ENCODE measurements around the gene TUFM. TPM values are rescaled to one million over a fixed set of nuclear protein-coding genes. Genes with fewer than 3 reads are reported as not detected.
A peak's percentile ranks its signal among the peaks of the same experiment; 100 is the strongest.

The TUFM gene
- total and polyA plus RNA-seq, 8 donors, result 71.9 to 181 (median 96.2) TPM

DNA sequence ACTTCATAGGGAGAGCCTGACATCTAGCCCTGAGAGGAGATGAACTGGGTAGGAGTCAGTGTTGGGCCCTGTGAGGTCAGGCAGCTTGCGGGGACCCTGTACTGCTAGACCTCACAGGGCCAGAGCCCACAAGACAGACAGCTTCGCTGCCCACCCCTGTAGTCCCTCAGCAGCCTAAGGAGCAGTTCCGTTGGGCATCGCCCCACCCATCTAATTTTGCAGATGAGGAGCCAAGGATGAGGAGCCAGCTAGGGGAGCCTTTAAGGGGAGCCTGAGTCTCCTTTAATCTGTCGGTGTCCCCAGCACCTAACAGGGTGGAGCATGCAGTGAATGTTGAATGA is 755 bp upstream of the TUFM start:
- FAIRE-seq, result no peak
- peak overlapping the region; percentile 28 to 85 (median 78) for H3K27ac ChIP-seq

GRCh38 chr16:28845761-28846079 is 428 bp downstream of the TUFM start:
- TF ChIP-seq, protein P1, sequence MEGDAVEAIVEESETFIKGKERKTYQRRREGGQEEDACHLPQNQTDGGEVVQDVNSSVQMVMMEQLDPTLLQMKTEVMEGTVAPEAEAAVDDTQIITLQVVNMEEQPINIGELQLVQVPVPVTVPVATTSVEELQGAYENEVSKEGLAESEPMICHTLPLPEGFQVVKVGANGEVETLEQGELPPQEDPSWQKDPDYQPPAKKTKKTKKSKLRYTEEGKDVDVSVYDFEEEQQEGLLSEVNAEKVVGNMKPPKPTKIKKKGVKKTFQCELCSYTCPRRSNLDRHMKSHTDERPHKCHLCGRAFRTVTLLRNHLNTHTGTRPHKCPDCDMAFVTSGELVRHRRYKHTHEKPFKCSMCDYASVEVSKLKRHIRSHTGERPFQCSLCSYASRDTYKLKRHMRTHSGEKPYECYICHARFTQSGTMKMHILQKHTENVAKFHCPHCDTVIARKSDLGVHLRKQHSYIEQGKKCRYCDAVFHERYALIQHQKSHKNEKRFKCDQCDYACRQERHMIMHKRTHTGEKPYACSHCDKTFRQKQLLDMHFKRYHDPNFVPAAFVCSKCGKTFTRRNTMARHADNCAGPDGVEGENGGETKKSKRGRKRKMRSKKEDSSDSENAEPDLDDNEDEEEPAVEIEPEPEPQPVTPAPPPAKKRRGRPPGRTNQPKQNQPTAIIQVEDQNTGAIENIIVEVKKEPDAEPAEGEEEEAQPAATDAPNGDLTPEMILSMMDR (IDR thresholded peaks at IDR 0.05), result no peak
- WGBS, 2 donors, result 1% methylated on average over 16 of the region's 16 CpGs
- Histone ChIP-seq H3K9me3 (no peaks in the 10 kb centered on the region), H3K4me1 (peaks cover 6 to 17% (median 15%) of the 10 kb centered on the region in 3 donors), H3K27me3 (no peaks in the 10 kb centered on the region), H3K27ac (peak overlapping the region; percentile 31 to 85 (median 78)), H3K4me3 (peak overlapping the region; percentile 72 to 99 (median 91)), H3K36me3 (peaks cover 0 to 29% (median 11%) of the 10 kb centered on the region in 3 donors)
- ATAC-seq (no peak), DNase-seq (no peak), FAIRE-seq (no peak)
- intact Hi-C loops (cut with DNase I), result no loop called here

More for the DNA sequence above, 755 bp upstream of the TUFM start:
- peaks cover 0 to 25% (median 11%) of the 10 kb centered on the region in 3 donors for H3K36me3 ChIP-seq
- ATAC-seq (peak; percentile 1 to 25 (median 14)), DNase-seq (peak in 1 of 6 donors; percentile 50)
- peak overlapping the region; percentile 72 to 99 (median 91) for H3K4me3 ChIP-seq
- WGBS, 2 donors, result 12 to 16% methylated on average over 5 of the region's 5 CpGs
- no peaks in the 10 kb centered on the region for H3K27me3 ChIP-seq
- TF ChIP-seq, protein P1 (IDR thresholded peaks at IDR 0.05), result no peak
- H3K9me3 ChIP-seq, result no peaks in the 10 kb centered on the region
- intact Hi-C loops (cut with DNase I), result no loop called here
- peaks cover 6 to 17% (median 15%) of the 10 kb centered on the region in 3 donors for H3K4me1 ChIP-seq

GRCh38 chr16:28845293-28845692 is 855 bp downstream of the TUFM start:
- WGBS, 2 donors, result 38 to 40% methylated on average over 10 of the region's 10 CpGs
- FAIRE-seq (no peak), DNase-seq (peak in 1 of 6 donors; percentile 27), ATAC-seq (no peak)
- intact Hi-C loops (cut with DNase I), result no loop called here
- Histone ChIP-seq H3K27me3 (no peaks in the 10 kb centered on the region), H3K4me1 (peaks cover 6 to 17% (median 15%) of the 10 kb centered on the region in 3 donors), H3K36me3 (peaks cover 0 to 29% (median 11%) of the 10 kb centered on the region in 3 donors), H3K9me3 (no peaks in the 10 kb centered on the region), H3K4me3 (peak overlapping the region; percentile 72 to 99 (median 91)), H3K27ac (peak overlapping the region in 1 of 4 donors; percentile 71)
- TF ChIP-seq, protein P1 (IDR thresholded peaks at IDR 0.05), result no peak

- 82 to 85% methylated on average over 19 of the region's 19 CpGs for WGBS, 2 donors
- Histone ChIP-seq H3K9me3 (no peaks in the 10 kb centered on the region), H3K4me3 (no peak overlapping the region), H3K27ac (no peak overlapping the region), H3K4me1 (peaks cover 6 to 17% (median 15%) of the 10 kb centered on the region in 3 donors), H3K27me3 (no peaks in the 10 kb centered on the region), H3K36me3 (peaks cover 0 to 29% (median 11%) of the 10 kb centered on the region in 3 donors)
- FAIRE-seq (no peak), ATAC-seq (no peak), DNase-seq (peak in 1 of 6 donors; percentile 53)
- intact Hi-C loops (cut with DNase I), result no loop called here
- TF ChIP-seq, protein P1 (IDR thresholded peaks at IDR 0.05), result no peak
These were observed 1.8 kb downstream of the TUFM start for GRCh38 chr16:28844226-28844885.

DNA sequence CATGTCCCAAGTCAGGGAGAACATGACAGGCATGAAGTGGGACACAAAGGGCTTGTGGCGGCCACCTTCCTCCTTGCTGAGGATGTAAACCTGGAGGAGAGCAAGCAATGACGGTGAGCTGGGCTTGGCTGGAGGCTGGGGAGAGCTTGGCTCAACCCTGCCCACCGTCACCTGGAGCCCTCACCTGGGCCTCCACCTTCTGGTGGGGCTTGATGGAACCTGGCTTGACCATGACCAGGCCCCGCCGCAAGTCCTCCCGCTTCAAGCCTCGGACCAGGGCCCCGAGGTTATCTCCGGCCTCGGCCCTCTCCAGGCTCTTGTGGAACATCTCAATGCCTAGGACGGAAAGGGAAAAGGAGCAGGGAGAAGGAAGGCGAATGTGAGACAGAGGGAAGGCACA is 2.4 kb downstream of the TUFM start:
- H3K36me3 ChIP-seq, result peaks cover 0 to 29% (median 11%) of the 10 kb centered on the region in 3 donors
- TF ChIP-seq, protein P1 (IDR thresholded peaks at IDR 0.05), result no peak
- DNase-seq (peak in 1 of 6 donors; percentile 58), ATAC-seq (no peak), FAIRE-seq (no peak)
- H3K27ac ChIP-seq, result no peak overlapping the region
- intact Hi-C loops (cut with DNase I), result no loop called here
- 92 to 95% methylated on average over 12 of the region's 12 CpGs for WGBS, 2 donors
- no peaks in the 10 kb centered on the region for H3K9me3 ChIP-seq
- H3K27me3 ChIP-seq, result no peaks in the 10 kb centered on the region
- H3K4me1 ChIP-seq, result peaks cover 6 to 17% (median 15%) of the 10 kb centered on the region in 3 donors
- H3K4me3 ChIP-seq, result no peak overlapping the region
